C4-2B (cell line): ENCODE results near the gene STK11.

Experiments used
- CTCF ChIP-seq: fragments of 450-650 bp; conservative IDR thresholded peaks from 2 replicates; pipeline ENCODE4 v1.5.1; 2017; ENCODE audit warnings: mild to moderate bottlenecking
- ZFX ChIP-seq: fragments of 450-650 bp; IDR thresholded peaks from 2 replicates; pipeline ENCODE4 v1.6.1; 2017

GRCh38 chr19:1173159-1173844 lies 32.3 kb upstream of the STK11 start:
- TF ChIP-seq CTCF (no peak), ZFX (no peak)
